Mesothelial cell of epicardium (in vitro differentiated cells): ENCODE measurements around the gene OR1Q1. TPM values are rescaled to one million over a fixed set of nuclear protein-coding genes. Genes with fewer than 3 reads are reported as not detected.

Experiments
- DNase-seq, 2 experiments: peaks; one replicate each; pipeline ENCODE4 v3.0.0; 2021; ENCODE audit warnings: low spot score in 2 of 2; ENCODE audit not compliant: unreplicated experiment in 2 of 2
- H3K27ac Mint-ChIP-seq: 2 replicates; pipeline ENCODE4 v1.8.0; 2021; ENCODE audit warnings: mixed read lengths
- H3K27me3 Mint-ChIP-seq: 2 replicates; pipeline ENCODE4 v1.8.0; 2021; ENCODE audit warnings: low read depth, mixed read lengths
- H3K36me3 Mint-ChIP-seq: 2 replicates; pipeline ENCODE4 v1.8.0; 2021; ENCODE audit warnings: mixed read lengths
- H3K4me1 Mint-ChIP-seq: 2 replicates; pipeline ENCODE4 v1.8.0; 2021; ENCODE audit warnings: mixed read lengths
- H3K4me3 Mint-ChIP-seq: 2 replicates; pipeline ENCODE4 v1.8.0; 2021; ENCODE audit warnings: mild to moderate bottlenecking, moderate library complexity, mixed read lengths
- H3K9me3 Mint-ChIP-seq: 2 replicates; pipeline ENCODE4 v1.8.0; 2021; ENCODE audit warnings: mixed read lengths
- total RNA-seq: library from RNA; stranded (reverse); gene quantifications from 3 replicates; pipeline ENCODE4 v1.2.1, GENCODE V29; 2021
- TF ChIP-seq, protein P1 (sequence below): fragments of 200-600 bp; sonication (generic); IDR thresholded peaks from one replicate; pipeline ENCODE4 v1.5.0; 2021; ENCODE audit warnings: antibody characterized with exemption; ENCODE audit not compliant: unreplicated experiment

OR1Q1 gene
- total RNA-seq, 1 donor from 2014 or later = not detected

DNA sequence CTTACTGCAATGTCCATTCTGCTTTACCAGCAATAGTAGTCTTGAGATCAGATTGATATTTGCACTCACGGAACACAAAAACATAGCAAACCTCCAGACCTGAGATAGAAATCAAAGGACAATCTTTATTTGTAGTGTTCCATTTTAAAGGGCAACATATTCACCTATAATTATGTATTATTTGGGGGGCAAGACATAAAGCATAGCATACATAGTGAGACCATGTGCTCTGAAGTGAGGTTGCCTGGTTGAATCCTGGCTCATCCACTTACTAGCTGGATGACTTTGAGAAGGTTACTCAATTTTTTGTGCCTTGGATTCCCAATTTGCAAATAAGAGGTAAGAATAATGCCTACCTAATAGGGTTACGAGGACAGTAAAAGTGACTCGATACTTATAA lies 43.0 kb downstream of the OR1Q1 start, which contains the start of gene OR1B1:
TSS of gene OR1B1 (minus strand) at position 101 of the 400 bp plus-strand sequence.
- peaks cover 78% of the 10 kb centered on the region for H3K9me3 Mint-ChIP-seq
- TF ChIP-seq, protein P1, sequence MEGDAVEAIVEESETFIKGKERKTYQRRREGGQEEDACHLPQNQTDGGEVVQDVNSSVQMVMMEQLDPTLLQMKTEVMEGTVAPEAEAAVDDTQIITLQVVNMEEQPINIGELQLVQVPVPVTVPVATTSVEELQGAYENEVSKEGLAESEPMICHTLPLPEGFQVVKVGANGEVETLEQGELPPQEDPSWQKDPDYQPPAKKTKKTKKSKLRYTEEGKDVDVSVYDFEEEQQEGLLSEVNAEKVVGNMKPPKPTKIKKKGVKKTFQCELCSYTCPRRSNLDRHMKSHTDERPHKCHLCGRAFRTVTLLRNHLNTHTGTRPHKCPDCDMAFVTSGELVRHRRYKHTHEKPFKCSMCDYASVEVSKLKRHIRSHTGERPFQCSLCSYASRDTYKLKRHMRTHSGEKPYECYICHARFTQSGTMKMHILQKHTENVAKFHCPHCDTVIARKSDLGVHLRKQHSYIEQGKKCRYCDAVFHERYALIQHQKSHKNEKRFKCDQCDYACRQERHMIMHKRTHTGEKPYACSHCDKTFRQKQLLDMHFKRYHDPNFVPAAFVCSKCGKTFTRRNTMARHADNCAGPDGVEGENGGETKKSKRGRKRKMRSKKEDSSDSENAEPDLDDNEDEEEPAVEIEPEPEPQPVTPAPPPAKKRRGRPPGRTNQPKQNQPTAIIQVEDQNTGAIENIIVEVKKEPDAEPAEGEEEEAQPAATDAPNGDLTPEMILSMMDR = no peak
- H3K27me3 Mint-ChIP-seq = no peaks in the 10 kb centered on the region
- H3K27ac Mint-ChIP-seq = no peak within 1 kb of the TSS
- H3K4me3 Mint-ChIP-seq = no peak within 1 kb of the TSS
- DNase-seq = no peak
- no peaks in the 10 kb centered on the region for H3K36me3 Mint-ChIP-seq
- no peaks in the 10 kb centered on the region for H3K4me1 Mint-ChIP-seq

DNA sequence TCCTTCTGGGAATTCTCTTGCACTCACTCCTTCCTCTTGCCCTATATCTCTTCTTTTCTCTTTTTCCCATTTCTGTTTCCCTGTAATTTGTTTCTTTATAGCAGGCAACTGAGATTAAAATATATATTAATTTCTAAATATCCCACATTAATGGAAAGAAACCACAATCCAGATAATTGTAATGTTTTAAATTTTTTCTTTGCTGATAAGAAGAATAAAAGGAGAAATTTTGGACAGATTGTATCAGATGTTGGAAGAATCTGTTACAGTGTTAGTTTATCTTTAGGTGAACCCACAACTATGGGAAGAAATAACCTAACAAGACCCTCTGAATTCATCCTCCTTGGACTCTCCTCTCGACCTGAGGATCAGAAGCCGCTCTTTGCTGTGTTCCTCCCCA lies 46.9 kb downstream of the OR1Q1 start, which contains the start of gene OR1L1:
TSS of gene OR1L1 (plus strand) at position 301 of the 400 bp plus-strand sequence. CDS start at position 301, 0 bp downstream.
- peaks cover 80% of the 10 kb centered on the region for H3K9me3 Mint-ChIP-seq
- TF ChIP-seq, protein P1 = no peak

More for the DNA sequence above, 46.9 kb downstream of the OR1Q1 start, which contains the start of gene OR1L1:
- Mint-ChIP-seq H3K27ac (no peak within 1 kb of the TSS), H3K4me1 (no peaks in the 10 kb centered on the region), H3K27me3 (no peaks in the 10 kb centered on the region), H3K36me3 (no peaks in the 10 kb centered on the region), H3K4me3 (no peak within 1 kb of the TSS)
- no peak for DNase-seq

Other genes starting within 250 kb of the OR1Q1 start
- gene PTGS1, start 243.7 kb upstream of the OR1Q1 start, total RNA-seq = 8.0 to 9.2 TPM (median 8.2 TPM) in 3 replicates
- gene OR1J1, start 136.8 kb upstream of the OR1Q1 start, total RNA-seq = not detected in 3 replicates
- gene OR1J2, start 103.9 kb upstream of the OR1Q1 start, total RNA-seq = not detected in 3 replicates
- gene OR1J4, start 95.6 kb upstream of the OR1Q1 start, total RNA-seq = not detected in 3 replicates
- gene OR1N1, start 87.4 kb upstream of the OR1Q1 start, total RNA-seq = not detected in 3 replicates
- gene OR1N2, start 61.6 kb upstream of the OR1Q1 start, total RNA-seq = not detected in 3 replicates
- 0.13 TPM in 1 of 3 replicates, not detected in the others for gene OR1L8, start 31.4 kb upstream of the OR1Q1 start, total RNA-seq
- gene OR1B1, start 42.9 kb downstream of the OR1Q1 start, total RNA-seq = not detected in 3 replicates
- not detected in 3 replicates for gene OR1L1, start 47.0 kb downstream of the OR1Q1 start, total RNA-seq
- not detected in 3 replicates for gene OR1L3, start 60.4 kb downstream of the OR1Q1 start, total RNA-seq
- not detected in 3 replicates for gene OR1L4, start 109.3 kb downstream of the OR1Q1 start, total RNA-seq
- not detected in 3 replicates for gene OR1L6, start 127.6 kb downstream of the OR1Q1 start, total RNA-seq
- not detected in 3 replicates for gene OR5C1, start 174.2 kb downstream of the OR1Q1 start, total RNA-seq
- gene OR1K1, start 185.4 kb downstream of the OR1Q1 start, total RNA-seq = not detected in 3 replicates
- gene PDCL, start 213.8 kb downstream of the OR1Q1 start, total RNA-seq = 25.7 to 30.5 TPM (median 26.8 TPM) in 3 replicates